ENCODE measurements around the gene RCVRN.

Gene RCVRN

GRCh38 chr17:9878786-9879525, 26.1 kb downstream of the RCVRN start:
- H3K4me2 ChIP-seq (ENCODE audit: low read length), result no peak overlapping the region
- H3K27ac ChIP-seq (ENCODE audit: low read length), result no peak overlapping the region
- no peak overlapping the region for H3K4me3 ChIP-seq (ENCODE audit: low read length)
- H3K4me1 ChIP-seq (ENCODE audit: low read length), result no peaks in the 10 kb centered on the region
- H3K9me3 ChIP-seq (ENCODE audit: insufficient read depth, low read length), result no peaks in the 10 kb centered on the region
- no peak overlapping the region for H2AFZ ChIP-seq (ENCODE audit: low read depth, low read length)
- H3K9ac ChIP-seq (ENCODE audit: low read length), result no peak overlapping the region
- no peak for TF ChIP-seq EZH2phosphoT487 (IDR thresholded peaks at IDR 0.05; ENCODE audit: low read depth)
- no peak for TF ChIP-seq CTCF (IDR thresholded peaks at IDR 0.05; ENCODE audit: low read depth, low read length)
- no peaks in the 10 kb centered on the region for H3K27me3 ChIP-seq (ENCODE audit: low read depth, low read length)
- no peaks in the 10 kb centered on the region for H3K79me2 ChIP-seq (ENCODE audit: low read length)
- H4K20me1 ChIP-seq (ENCODE audit: insufficient read depth, low read length), result no peaks in the 10 kb centered on the region
- H3K36me3 ChIP-seq (replicated peaks; ENCODE audit: low read depth, low read length), result no peaks in the 10 kb centered on the region

GRCh38 chr17:9878356-9878755, 26.7 kb downstream of the RCVRN start:
- Histone ChIP-seq H2AFZ (ENCODE audit: low read depth, low read length) (no peak overlapping the region), H3K4me1 (ENCODE audit: low read length) (no peaks in the 10 kb centered on the region), H3K9me3 (ENCODE audit: insufficient read depth, low read length) (no peaks in the 10 kb centered on the region), H3K4me3 (ENCODE audit: low read length) (no peak overlapping the region), H3K27ac (ENCODE audit: low read length) (no peak overlapping the region), H3K9ac (ENCODE audit: low read length) (no peak overlapping the region), H3K36me3 (replicated peaks; ENCODE audit: low read depth, low read length) (no peaks in the 10 kb centered on the region), H3K27me3 (ENCODE audit: low read depth, low read length) (no peaks in the 10 kb centered on the region), H3K79me2 (ENCODE audit: low read length) (no peaks in the 10 kb centered on the region), H3K4me2 (ENCODE audit: low read length) (no peak overlapping the region), H4K20me1 (ENCODE audit: insufficient read depth, low read length) (no peaks in the 10 kb centered on the region)
- no peak for TF ChIP-seq EZH2phosphoT487 (IDR thresholded peaks at IDR 0.05; ENCODE audit: low read depth)
- TF ChIP-seq CTCF (IDR thresholded peaks at IDR 0.05; ENCODE audit: low read depth, low read length), result no peak

GRCh38 chr17:9875441-9875840, 29.6 kb downstream of the RCVRN start:
- Histone ChIP-seq H3K4me1 (ENCODE audit: low read length) (no peaks in the 10 kb centered on the region), H3K4me2 (ENCODE audit: low read length) (no peak overlapping the region), H2AFZ (ENCODE audit: low read depth, low read length) (no peak overlapping the region), H3K27ac (ENCODE audit: low read length) (no peak overlapping the region), H3K36me3 (replicated peaks; ENCODE audit: low read depth, low read length) (no peaks in the 10 kb centered on the region), H3K79me2 (ENCODE audit: low read length) (no peaks in the 10 kb centered on the region), H4K20me1 (ENCODE audit: insufficient read depth, low read length) (no peaks in the 10 kb centered on the region), H3K4me3 (ENCODE audit: low read length) (no peak overlapping the region), H3K27me3 (ENCODE audit: low read depth, low read length) (no peaks in the 10 kb centered on the region), H3K9me3 (ENCODE audit: insufficient read depth, low read length) (no peaks in the 10 kb centered on the region), H3K9ac (ENCODE audit: low read length) (no peak overlapping the region)
- TF ChIP-seq CTCF (IDR thresholded peaks at IDR 0.05; ENCODE audit: low read depth, low read length) (no peak), EZH2phosphoT487 (IDR thresholded peaks at IDR 0.05; ENCODE audit: low read depth) (no peak)

- Histone ChIP-seq H3K36me3 (replicated peaks; ENCODE audit: low read depth, low read length) (no peaks in the 10 kb centered on the region), H3K9me3 (ENCODE audit: insufficient read depth, low read length) (no peaks in the 10 kb centered on the region), H2AFZ (ENCODE audit: low read depth, low read length) (no peak overlapping the region), H3K27me3 (ENCODE audit: low read depth, low read length) (no peaks in the 10 kb centered on the region), H3K4me3 (ENCODE audit: low read length) (no peak overlapping the region), H3K4me2 (ENCODE audit: low read length) (no peak overlapping the region), H3K4me1 (ENCODE audit: low read length) (no peaks in the 10 kb centered on the region), H3K79me2 (ENCODE audit: low read length) (no peaks in the 10 kb centered on the region), H3K9ac (ENCODE audit: low read length) (no peak overlapping the region), H3K27ac (ENCODE audit: low read length) (no peak overlapping the region), H4K20me1 (ENCODE audit: insufficient read depth, low read length) (no peaks in the 10 kb centered on the region)
- TF ChIP-seq EZH2phosphoT487 (IDR thresholded peaks at IDR 0.05; ENCODE audit: low read depth) (no peak), CTCF (IDR thresholded peaks at IDR 0.05; ENCODE audit: low read depth, low read length) (no peak)
Measured at GRCh38 chr17:9874722-9875121, 30.3 kb downstream of the RCVRN start.

Data from OCI-LY3 (cell line).